ENCODE results near the gene CFAP46. TPM values are rescaled to one million over a fixed set of nuclear protein-coding genes. Genes with fewer than 3 reads are reported as not detected.

Gene CFAP46
- total and polyA plus RNA-seq, 2 of the 4 experiments (the other 2 are of a cell fraction), result 1.3 to 1.8 TPM

DNA sequence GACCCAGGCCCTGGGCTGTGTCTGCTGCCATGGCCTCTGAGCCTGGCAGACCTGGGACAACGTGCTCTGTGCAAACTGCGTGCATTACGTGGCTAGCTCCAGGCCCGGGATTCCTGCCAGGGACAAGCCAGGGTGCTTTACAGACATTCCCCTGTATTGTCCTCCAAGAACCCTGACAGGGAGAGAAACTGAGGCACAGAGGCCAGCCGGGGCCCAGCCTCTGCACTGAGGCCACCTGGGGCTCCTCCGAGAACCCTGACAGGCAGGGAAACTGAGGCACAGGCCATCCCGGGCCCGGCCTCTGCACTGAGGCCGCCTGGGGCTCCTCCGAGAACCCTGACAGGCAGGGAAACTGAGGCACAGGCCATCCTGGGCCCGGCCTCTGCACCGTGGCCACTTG, 64.9 kb downstream of the CFAP46 start:
- no peak overlapping the region for H2BK120ac ChIP-seq (ENCODE audit: low read depth, low read length)
- no peak overlapping the region for H3K4ac ChIP-seq (ENCODE audit: low read depth, low read length)
- no peak overlapping the region for H3K23ac ChIP-seq (ENCODE audit: low read depth, low read length)
- no peaks in the 10 kb centered on the region for H3K9me1 ChIP-seq (ENCODE audit: insufficient read depth, low read length)
- ChIA-PET CTCF (no interaction called here), POLR2A (ENCODE audit: unreplicated experiment) (no interaction called here)
- ATAC-seq (ENCODE audit: low read depth) (no peak), DNase-seq (no peak)
- no peak overlapping the region for H4K8ac ChIP-seq (ENCODE audit: low read depth in 2 of 2, low read length in 2 of 2)
- no peak overlapping the region for H3K18ac ChIP-seq (ENCODE audit: low read depth, low read length)
- in situ Hi-C loops (cut with MboI; ENCODE audit: low sequenced_read_pairs) (no loop called here), dilution Hi-C loops (cut with HindIII; ENCODE audit: low sequenced_read_pairs, unreplicated experiment) (no loop called here), intact Hi-C loops (cut with micrococcal nuclease) (no loop called here)
- no peak overlapping the region for H3K27ac ChIP-seq (ENCODE audit: insufficient read depth, low read length)
- no peak overlapping the region for H2BK20ac ChIP-seq (ENCODE audit: low read depth, low read length)
- H2BK15ac ChIP-seq (ENCODE audit: low read depth, low read length), result no peak overlapping the region
- H3K9ac ChIP-seq (ENCODE audit: low read depth, low read length), result no peak overlapping the region
- no peak overlapping the region for H3K4me3 ChIP-seq (ENCODE audit: insufficient read depth, low read depth, low read length)
- no peaks in the 10 kb centered on the region for H3K36me3 ChIP-seq (ENCODE audit: control insufficient read depth, insufficient read depth, low read length)
- no peaks in the 10 kb centered on the region for H3K9me3 ChIP-seq (ENCODE audit: control insufficient read depth, insufficient read depth, low read length)
- no peak overlapping the region for H4K5ac ChIP-seq (ENCODE audit: low read depth, low read length)
- H2BK5ac ChIP-seq (ENCODE audit: low read depth, low read length, poor library complexity, severe bottlenecking), result no peak overlapping the region
- no peak overlapping the region for H2AK5ac ChIP-seq (ENCODE audit: low read depth, low read length)
- no peak overlapping the region for H3K56ac ChIP-seq (ENCODE audit: extremely low read depth, insufficient read depth, low read length)
- H4K91ac ChIP-seq (ENCODE audit: insufficient read depth, low read depth, low read length), result no peak overlapping the region
- TF ChIP-seq MAZ (IDR thresholded peaks at IDR 0.05; ENCODE audit: borderline replicate concordance, low read depth, low read length) (no peak), FOS (IDR thresholded peaks at IDR 0.05; ENCODE audit: low read depth, low read length) (no peak), RCOR1 (IDR thresholded peaks at IDR 0.05; ENCODE audit: insufficient replicate concordance, low read length) (no peak), CEBPB (IDR thresholded peaks at IDR 0.05; ENCODE audit: low read depth, low read length) (no peak), POLR2A (IDR thresholded peaks at IDR 0.05; ENCODE audit: low read depth, low read length) (no peak), SMC3 (IDR thresholded peaks at IDR 0.05; ENCODE audit: low read depth, low read length) (no peak), MAFK (IDR thresholded peaks at IDR 0.05; ENCODE audit: low read depth, low read length) (no peak), RFX5 (IDR thresholded peaks at IDR 0.05; ENCODE audit: low read depth, low read length) (no peak), CHD1 (IDR thresholded peaks at IDR 0.05; ENCODE audit: low read depth, low read length) (no peak), BHLHE40 (IDR thresholded peaks at IDR 0.05; ENCODE audit: low read depth, low read length) (no peak), MXI1 (IDR thresholded peaks at IDR 0.05; ENCODE audit: borderline replicate concordance, low read depth, low read length) (no peak)
- TF ChIP-seq, protein P1, sequence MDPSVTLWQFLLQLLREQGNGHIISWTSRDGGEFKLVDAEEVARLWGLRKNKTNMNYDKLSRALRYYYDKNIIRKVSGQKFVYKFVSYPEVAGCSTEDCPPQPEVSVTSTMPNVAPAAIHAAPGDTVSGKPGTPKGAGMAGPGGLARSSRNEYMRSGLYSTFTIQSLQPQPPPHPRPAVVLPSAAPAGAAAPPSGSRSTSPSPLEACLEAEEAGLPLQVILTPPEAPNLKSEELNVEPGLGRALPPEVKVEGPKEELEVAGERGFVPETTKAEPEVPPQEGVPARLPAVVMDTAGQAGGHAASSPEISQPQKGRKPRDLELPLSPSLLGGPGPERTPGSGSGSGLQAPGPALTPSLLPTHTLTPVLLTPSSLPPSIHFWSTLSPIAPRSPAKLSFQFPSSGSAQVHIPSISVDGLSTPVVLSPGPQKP (IDR thresholded peaks at IDR 0.05; ENCODE audit: borderline replicate concordance, low read depth, low read length), result no peak
- TF ChIP-seq, protein P2, sequence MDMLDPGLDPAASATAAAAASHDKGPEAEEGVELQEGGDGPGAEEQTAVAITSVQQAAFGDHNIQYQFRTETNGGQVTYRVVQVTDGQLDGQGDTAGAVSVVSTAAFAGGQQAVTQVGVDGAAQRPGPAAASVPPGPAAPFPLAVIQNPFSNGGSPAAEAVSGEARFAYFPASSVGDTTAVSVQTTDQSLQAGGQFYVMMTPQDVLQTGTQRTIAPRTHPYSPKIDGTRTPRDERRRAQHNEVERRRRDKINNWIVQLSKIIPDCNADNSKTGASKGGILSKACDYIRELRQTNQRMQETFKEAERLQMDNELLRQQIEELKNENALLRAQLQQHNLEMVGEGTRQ (IDR thresholded peaks at IDR 0.05; ENCODE audit: low read depth, low read length), result no peak
- H3K4me1 ChIP-seq (ENCODE audit: control insufficient read depth, insufficient read depth, low read length), result no peaks in the 10 kb centered on the region
- H4K20me1 ChIP-seq (ENCODE audit: insufficient read depth, low read length), result no peaks in the 10 kb centered on the region
- H3K27me3 ChIP-seq (ENCODE audit: control insufficient read depth, insufficient read depth, low read length), result peaks cover 28% of the 10 kb centered on the region
- no peak overlapping the region for H2AFZ ChIP-seq (replicated peaks; ENCODE audit: low read length, poor library complexity)
- no peak overlapping the region for H3K14ac ChIP-seq (replicated peaks; ENCODE audit: low read depth, low read length)
- BruUV-seq (replicated peaks), result no TSS peak
- no peak overlapping the region for H3K4me2 ChIP-seq (ENCODE audit: low read depth, low read length)
- H2AK9ac ChIP-seq (replicated peaks; ENCODE audit: low read depth, low read length, poor library complexity), result no peak overlapping the region
- 83% methylated on average over 3 of the region's 12 CpGs; no CpG with 5 or more reads in 1 of the 2 experiments for WGBS, 2 experiments (ENCODE audit: extremely low coverage in 2 of 2, insufficient read length in 1 of 2)
- H3K79me1 ChIP-seq (ENCODE audit: low read depth in 1 of 2, low read length in 2 of 2), result no peaks in the 10 kb centered on the region
